KG1 (cell line): ENCODE data around the gene PHACTR3.

ENCODE experiments used
- DNase-seq: peaks from one replicate; lab custom pipeline; 2025; lab: John Stamatoyannopoulos, UW

PHACTR3 gene

DNA sequence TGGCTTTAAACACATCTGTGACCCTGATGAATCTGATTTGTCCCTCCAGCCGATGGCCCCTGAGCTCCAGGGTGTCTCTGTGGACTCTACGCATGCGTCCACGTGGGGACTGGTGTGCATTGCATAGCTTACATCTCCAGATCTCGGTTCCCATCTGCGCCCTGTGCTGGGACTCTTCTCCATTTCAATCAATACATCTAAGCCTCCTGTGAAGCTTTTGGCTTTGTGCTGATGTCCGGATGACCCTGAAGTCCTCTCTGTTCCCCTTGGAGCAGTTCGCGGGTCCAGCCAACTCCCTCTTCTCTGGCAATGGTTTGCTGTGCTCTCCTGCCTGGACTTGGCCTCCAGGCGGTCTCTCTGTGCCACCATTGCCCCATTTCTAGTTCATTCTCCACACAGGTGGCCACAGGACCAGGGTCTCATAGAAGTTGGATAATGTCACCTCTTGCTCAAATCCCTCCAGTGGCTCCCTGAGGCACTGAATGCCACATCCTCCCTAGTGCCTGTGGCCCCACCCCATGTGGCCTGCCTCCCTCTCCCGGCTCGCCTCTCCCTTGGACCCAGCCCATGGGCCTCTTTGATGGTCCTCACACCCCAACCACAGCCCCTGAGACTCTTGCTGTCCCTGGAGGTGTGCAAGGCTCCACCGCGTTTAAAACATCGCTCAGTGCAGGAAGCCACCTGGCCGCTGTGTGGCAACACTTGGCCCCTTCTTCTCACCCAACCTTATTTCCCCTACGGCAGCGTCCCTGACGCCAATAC lies 173.7 kb downstream of the PHACTR3 start:
- no peak for DNase-seq

DNA sequence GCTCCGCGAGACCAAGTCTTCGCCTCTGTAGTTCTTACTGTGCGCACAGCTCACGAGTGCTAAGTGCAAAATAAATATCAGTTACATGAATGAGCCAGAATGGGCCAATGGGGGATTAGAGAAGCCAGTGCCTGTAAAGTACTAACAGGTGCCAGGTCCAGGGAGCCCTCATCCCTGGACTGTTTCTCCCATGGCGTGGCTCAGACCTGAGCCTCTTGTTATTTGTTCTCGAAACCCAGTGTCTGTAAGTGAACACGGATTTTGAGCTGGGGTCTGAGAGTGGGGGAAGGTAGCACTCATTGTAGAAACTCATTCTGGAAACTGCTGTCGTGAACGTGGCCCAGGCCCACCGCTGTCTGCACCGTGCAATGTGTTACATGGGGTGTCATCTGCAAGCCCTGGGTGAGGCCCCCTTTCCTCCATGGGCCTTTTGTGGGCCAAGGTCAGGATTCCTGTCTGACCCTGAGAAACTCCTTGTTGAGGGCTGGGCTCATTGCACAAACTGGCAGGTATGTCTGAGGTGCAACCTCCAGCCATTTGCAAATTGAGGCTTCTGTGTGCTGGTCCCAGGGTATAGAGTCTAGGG lies 174.4 kb downstream of the PHACTR3 start:
- no peak for DNase-seq

DNA sequence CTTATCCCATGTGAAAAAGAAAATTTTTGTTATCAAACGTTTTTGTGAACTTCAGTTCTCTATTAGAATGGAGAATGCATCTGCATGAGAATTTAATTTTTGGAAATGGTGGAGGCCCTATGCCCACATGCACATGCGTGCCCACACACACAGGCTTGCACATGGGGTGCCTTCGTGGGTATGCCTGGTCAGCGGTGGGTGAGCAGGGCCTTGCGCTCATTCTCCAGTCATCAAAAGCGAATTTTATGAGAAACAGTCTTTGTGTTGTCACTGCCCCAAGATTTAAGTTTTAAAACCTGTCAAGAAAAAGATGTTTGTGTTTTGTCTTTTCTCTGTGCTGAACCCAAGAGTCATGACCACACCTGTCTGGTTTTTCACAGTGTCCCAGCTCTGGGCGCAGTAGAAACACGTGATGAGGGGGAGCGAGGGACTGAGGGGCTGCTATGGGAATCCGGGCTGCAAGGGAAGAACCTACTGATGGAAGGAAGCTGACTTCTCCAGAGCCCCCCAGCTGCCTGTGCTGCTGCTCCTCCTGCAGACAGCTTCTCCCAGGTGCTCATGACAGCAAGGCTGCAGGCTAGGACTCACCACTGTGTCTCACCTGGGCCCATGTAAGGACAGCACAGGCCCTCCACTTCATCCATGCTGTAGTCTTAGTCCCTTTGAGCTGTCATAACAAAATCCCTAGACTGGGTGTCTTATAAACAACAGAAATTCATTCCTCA lies 175.5 kb downstream of the PHACTR3 start:
- no peak for DNase-seq

DNA sequence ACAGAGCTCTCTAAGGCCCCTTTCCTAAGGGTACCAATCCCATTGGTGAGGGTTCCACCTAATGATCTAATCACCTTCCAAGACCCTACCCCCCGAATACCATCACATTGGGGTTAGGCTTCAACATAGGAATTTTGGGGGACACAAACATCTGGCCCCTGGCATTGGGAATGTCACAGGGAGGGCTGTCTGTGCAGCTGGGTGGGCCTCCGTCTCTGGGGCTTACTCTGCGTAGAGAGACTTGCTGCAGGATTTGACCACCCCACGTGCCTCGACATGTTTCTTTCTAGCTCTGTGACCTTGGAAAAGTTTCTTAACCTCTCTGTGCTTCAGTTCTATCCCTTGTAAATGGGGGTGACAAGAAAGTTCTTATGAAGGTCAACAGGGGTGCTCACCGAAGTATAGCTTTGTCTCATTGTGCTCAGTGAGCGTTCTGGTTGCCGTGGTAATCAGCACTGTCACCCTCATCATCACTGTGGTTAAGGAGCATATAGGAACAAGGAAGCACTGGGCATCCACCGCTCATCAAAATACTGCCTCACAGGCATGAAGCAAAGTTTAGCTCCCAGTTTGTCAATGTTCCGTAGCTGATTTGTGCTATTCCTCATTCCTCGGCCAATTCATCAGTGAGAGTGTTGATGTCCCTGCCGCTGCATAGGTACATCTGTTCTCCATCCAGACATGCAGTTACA lies 176.3 kb downstream of the PHACTR3 start:
- no peak for DNase-seq

DNA sequence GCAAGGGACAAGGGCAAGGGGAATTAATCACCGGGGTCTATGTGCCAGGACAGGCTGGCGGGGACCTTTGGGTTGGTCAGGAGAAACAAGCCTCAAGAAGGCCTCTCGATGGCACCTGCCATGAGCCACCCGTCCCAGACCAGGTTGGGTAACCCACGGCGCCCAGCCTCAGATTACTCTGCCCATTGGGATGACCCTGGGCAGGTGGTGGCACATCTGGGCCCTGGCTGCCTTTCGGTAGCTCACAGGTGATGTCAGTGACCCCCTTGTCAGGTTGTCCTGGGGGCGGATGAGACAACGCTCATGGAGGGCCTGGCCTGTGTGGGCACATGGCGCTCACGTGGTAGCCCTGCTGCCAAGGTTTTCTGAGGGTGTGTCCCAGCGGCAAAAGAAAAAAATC lies 176.9 kb downstream of the PHACTR3 start:
- DNase-seq: no peak

DNA sequence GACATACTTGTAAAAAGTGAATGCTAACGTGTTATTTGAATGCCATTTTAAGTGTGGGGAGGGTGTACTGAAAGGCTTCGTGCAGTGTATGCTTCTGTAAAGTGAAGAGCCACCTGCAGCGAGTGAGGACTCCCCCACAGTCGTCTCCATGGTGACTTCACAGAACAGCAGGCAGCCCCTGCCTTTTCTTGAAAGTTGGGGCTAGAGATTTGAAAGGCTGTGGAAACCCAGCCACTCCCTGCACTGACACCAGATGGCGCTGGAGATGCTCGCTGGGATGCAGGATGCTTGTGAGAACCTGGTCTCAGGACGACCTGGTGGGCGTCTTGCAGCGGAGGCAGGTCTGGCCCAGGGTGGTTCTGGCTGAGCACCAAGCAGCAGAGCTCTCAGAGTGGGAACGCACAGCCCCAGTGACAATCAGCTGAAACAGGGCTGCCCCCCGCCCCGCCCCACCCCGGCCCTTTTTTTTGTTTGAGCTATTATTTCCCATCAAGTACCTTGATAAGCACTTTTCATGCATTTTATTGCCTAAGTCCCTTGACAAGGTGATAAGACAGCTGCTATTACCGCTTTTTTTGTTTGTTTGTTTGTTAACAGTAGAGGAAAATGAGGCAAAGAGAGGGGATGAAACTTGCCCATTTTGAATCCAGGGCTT lies 178.8 kb downstream of the PHACTR3 start:
- no peak for DNase-seq

DNA sequence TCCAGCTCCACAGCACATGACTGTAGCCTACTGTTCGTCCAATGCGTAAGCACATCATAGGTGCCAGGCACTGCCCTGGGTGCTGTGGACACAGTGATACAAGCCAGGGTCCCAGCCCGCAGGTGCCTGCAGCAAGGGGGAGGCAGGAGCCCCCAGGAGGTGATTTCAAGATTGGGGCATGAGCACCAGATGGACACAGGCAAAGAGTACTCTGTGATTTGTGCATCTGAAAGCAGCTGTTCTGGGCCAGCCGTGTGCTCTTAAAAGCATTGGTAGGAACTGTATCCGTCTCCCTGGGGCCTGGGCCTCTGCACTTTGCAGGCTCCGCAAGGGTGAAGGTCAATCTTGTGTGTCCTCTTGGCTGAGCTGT lies 179.3 kb downstream of the PHACTR3 start:
- DNase-seq: no peak

DNA sequence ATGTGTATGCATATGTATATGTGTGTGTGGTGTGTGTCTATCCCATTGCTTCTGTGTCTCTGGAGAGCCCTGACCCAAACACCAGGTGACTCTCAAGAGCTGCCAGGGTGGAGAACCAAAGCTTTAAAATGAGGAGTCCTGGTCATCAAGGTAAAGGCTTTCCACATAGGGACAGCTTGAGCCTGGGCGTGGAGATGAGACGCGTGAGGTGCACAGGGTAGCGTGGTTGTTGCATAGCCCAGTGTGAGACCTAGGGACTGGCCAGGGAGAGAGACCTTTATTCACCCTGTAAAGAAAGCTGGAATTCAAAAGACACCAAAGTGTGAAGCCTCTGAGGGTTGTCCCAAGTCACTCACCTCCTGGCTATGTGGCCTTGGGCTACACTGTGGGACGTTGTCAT lies 180.0 kb downstream of the PHACTR3 start:
- no peak for DNase-seq

DNA sequence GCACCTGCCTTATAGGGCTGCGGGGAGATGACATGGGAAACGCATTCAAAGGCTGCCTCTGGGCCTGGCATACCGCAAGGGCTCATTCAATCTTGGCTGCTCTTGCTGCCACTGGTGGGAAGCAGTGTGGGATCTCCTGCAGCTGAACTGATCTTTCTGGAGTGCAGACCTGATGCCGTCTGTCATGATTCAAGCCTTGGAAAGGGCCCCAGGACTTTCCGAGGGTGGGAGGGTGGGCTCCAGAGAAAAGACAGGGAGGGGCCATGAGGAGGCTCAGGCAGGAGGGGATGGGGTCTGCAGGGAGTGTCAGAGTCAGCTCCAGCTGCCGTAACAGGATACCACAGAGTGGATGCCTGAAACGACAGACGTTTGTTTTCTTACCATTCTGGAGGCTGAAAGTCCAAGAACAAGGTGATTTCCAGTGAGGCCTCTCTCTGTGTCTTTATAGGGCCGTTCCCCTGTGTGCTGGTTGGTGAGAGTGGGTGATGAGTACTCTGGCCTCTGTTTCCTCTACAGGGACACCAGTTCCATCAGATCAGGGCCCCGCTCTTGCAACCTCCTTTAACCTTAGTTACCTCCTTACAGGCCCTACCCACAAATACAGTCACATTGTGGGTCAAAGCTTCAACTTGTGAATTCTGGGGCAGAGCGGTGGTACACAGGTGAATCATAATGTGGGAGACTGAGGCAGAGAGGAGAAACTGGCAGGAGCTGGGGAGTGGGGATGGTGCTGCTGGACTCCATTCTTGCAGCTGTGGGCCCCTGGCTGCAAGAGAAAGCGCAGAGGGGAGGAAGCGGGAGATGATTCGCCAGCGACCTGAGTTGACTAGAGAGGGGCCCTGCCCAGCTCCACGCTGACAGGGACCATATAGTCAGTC lies 180.7 kb downstream of the PHACTR3 start:
- no peak for DNase-seq

DNA sequence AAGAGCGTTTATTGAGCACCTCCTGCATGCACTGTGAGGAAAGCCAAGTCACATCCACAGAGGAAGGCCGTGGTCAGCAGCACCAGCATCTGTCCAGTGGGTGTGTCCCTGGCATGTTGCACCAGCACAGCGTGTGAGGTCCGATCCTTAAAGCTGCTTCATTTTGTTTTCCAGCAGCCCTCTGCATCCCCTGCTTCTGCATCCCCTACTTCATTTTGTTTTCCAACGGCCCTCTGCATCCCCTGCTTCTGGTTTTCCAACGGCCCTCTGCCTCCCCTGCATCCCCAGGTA lies 181.3 kb downstream of the PHACTR3 start:
- no peak for DNase-seq

DNA sequence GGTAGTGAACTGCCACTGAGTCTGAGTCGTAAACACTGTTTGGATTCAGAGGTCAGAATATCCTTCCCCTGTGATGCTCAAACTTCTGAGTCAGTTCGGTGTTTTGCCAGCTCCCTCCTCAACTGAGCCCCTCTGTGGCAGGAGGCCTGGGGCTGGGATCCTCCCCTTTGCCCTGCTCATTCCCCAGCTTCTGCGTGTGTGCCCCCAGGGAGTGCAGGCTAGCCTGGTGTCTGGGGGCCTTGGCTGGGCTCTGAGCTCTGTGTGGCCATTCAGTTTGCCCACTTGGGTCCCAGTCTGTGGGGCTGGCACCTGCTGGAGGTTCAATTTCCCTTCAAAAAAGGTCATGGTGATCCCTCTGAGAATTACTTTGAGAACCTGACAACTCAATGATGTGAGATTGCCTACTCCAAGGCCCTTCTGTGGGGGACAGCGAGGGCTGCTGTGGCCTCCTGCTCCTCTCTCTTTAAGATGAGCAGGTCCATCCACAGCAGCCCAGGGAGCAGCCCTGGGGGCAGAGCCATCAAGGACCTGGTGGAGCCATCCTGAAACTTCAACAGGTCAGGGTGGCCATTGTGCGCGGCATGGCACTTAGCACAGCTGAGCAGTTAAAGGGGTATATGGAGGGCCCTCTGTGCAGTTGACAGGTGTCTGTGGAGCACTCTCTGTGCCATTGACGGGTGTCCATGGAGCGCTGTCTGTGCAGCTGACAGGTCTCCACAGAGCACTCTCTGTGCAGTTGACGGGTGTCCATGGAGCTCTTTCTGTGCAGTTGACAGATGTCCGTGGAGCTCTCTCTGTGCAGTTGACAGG lies 181.9 kb downstream of the PHACTR3 start:
- no peak for DNase-seq

DNA sequence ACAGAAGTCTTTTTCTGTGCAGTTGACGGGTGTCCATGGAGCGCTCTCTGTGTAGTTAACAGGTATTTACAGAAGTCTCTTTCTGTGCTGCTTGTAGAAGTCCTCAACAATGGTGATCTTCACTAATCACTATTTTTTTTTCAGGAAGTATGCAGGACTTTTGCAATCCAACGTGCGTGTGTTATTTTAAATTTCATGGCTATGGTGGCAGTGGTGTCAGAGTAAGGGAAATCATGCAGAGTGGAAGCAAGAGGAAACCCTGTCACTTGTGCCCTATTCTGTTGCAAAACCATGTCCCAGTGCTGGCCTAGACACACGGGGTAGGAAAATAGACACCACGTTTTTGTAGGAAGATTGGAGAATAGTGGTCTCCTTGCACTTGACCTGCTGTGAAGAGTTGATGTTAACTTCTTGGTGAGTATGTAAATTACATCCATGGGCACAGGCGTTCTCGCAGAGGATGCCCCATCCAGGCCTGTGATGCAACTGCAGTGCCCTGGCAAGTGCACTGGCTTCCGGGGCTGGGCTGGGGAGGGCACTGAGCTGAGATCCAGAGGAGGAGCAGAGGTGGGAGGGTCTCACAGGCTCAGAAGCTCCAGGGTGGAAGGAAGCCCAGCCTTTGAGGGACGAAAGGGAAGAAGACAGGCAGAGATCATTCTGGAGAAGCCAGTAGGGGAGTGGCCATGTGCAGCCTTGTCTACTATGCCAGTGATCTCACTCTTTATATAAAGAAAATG lies 182.6 kb downstream of the PHACTR3 start:
- no peak for DNase-seq

DNA sequence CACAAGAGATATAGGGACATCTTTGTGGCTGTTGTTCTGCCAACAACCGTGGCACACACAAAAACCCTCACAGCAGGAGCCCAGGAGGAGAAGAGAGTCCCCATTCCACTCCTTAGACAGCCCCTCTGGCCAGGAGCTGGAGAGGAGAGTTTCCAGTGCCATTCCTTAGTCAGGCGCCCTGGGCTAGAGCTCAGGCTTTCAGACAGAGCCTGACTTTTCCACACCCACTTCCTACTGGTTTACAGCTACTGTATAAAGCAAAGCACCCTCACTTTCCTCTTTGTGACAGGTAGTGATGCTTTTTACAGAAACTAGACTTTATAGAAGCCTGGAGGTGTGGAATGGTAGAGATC lies 183.2 kb downstream of the PHACTR3 start:
- DNase-seq: no peak

DNA sequence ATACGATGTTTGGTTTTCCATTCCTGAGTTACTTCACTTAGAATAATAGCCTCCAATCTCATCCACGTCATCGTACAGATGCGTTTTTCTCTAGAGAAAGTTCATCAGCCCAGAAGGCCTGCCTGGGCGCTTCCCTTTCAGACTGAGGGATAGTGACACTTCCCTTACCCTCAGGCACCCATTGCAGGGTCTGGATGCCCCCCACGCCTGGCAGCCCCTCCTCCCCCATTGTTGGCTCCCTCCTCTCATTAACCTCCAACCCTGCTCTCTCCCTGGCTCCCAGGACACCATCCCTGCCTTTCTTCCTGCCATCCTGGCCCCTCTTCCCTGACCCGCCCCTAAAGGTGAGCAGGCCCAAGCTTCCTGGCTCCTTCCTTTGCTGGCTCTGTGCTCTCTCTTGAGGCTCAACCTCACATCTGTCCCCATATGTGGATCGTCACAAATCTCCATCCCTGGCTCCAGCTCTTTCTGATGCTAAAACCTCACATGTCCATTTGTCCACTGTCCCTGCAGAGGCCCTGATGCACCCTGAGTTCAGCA lies 183.9 kb downstream of the PHACTR3 start:
- no peak for DNase-seq

DNA sequence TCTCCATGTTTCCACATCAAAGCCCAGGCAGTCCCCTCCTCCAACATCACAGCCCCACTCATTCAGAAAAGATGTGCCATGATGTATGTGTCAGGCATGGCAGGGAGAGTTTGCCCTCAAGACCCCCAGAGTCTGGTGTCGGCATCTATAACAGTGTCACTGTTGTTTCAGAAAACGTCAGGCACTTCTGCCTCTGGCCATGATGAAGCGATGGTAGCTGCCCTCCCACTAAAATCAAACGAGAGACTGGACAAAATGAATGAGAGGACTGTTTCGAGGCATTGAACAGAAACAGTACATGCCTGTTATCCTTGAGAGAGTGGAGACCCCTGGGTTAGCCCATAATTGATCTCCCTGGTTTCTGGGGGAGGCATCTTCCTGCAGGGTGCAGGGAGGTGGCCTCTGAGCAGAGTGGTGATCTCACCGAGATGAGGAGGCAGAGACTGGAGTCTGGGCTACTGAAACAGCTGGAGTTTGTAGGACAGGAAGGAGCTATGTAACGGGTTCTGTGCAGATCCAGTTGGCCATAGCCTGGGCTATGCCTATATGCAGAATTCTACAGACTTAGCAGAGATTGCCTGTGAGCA lies 184.6 kb downstream of the PHACTR3 start:
- no peak for DNase-seq

DNA sequence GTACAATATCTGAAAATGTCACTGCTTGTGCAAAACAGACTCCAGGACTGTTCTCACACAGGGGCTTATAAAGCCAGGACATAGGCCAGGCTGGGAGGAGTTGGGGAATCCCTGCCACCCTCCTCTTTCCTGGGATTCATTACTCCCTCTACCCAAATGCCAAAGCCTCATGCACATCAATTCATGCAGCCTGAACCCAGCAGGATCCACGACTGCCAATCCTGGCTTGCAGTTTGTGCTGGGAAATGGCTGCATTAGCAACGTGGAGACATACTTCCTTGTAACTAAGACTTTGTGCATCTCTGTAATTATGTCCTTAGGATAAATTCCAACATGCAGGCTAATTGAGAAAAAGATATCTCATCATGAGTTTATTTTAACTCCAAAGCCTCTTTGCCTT lies 185.3 kb downstream of the PHACTR3 start:
- no peak for DNase-seq

DNA sequence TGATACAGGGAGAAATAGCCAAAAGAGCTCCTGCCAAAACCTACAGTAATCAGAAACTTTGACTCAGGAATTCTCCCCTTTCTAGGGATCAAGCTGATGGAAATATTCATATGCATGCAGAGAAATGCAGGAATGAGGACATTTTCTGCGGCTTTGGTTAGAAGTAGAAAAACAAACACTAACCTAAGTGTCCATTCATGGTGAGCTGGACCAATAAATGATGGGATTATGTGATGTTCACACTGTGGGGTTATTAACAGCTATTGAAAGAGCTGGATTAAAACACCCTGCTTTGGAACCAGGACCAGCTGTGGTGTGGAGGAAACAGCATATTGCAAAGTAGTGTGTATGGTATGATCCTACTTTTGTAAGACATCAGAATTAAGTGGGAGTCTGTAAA lies 186.0 kb downstream of the PHACTR3 start:
- no peak for DNase-seq

DNA sequence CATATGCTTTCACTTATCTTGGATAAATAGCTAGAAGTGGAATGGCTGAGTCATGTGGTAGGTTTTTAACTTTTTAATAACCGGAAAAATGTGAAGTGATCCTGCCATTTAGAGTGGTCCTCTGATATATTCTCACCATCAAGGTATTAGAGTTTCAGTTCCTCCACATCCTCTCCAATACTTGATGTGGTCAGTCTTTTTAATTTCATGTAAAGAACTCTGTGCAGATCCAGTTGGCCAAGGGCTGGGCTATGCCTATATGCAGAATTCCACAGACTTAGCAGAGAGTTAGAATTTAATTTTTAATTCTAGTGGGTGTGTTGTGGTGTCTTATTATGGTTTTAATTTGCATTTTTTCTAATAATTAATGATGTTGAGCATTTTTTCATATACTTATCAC lies 188.0 kb downstream of the PHACTR3 start:
- DNase-seq: no peak

DNA sequence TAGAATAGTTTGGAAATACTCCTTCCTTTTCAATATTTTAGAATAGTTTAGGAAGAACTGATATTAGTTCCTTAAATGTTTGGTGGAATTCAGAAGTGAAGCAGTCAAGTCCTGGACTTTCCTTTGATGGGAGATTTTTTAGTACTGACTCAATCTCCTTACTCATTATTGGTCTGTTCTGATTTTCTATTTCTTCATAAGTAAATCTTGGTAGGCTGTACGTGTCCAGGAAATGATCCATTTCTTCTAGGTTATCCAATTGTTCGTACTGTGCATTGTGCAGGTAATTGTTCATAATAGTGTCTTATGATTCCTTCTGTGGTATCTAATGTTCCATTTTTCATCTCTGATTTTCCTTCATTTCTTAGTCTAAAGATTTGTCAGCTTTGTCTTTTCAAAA lies 190.2 kb downstream of the PHACTR3 start:
- no peak for DNase-seq
